ENCODE results near the gene ACP4. TPM values are rescaled to one million over a fixed set of nuclear protein-coding genes. Genes with fewer than 3 reads are reported as not detected.

ACP4 gene
- polyA plus RNA-seq, 1 donor (not counting 4 experiments of a cell fraction or from before 2014, with no cell fraction given): not detected

DNA sequence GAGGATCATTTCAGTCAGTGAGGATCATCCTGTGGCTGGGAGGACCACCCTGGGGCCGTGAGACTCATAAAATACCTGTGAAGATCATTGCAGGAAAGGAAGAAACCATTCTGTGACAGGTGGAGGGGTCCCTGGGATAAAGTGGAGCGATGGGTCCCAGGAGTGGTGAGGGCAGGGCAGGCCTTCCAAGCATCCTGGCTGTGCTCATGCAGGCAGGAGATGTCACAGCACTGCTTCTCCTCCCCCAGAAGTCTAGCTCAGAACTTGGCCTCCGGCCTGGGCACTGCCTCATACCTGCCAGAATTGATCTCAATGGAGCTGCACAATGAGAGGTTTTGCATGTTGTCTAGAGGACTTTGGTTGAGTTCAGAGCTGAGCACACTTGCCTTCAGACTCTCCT, 22.3 kb downstream of the ACP4 start:
- Histone ChIP-seq H3K9me3 (ENCODE audit: control insufficient read depth, low read depth, low read length) (no peaks in the 10 kb centered on the region), H3K9ac (ENCODE audit: control insufficient read depth, extremely low read depth, insufficient read depth, low read length) (no peak overlapping the region), H3K4me1 (ENCODE audit: control insufficient read depth, extremely low read depth, insufficient read depth, low read length) (peaks cover 4% of the 10 kb centered on the region), H4K20me1 (ENCODE audit: control insufficient read depth, extremely low read depth, insufficient read depth, low read length) (no peaks in the 10 kb centered on the region), H3K9me1 (ENCODE audit: control insufficient read depth, extremely low read depth, insufficient read depth, low read length) (no peaks in the 10 kb centered on the region), H3K4me2 (ENCODE audit: control insufficient read depth, extremely low read depth, insufficient read depth, low read depth, low read length) (no peak overlapping the region), H3K4me3 (ENCODE audit: control insufficient read depth in 2 of 3, extremely low read depth in 1 of 3, insufficient read depth in 2 of 3, low read depth in 1 of 3, low read length in 3 of 3) (no peak overlapping the region), H3K27ac (ENCODE audit: control insufficient read depth, insufficient read depth, low read length) (no peak overlapping the region), H3K79me2 (ENCODE audit: control insufficient read depth, insufficient read depth, low read length) (no peaks in the 10 kb centered on the region), H3K27me3 (ENCODE audit: control insufficient read depth, extremely low read depth, insufficient read depth, low read length) (no peaks in the 10 kb centered on the region), H3K36me3 (ENCODE audit: control insufficient read depth in 2 of 2, extremely low read depth in 1 of 2, insufficient read depth in 2 of 2, low read length in 2 of 2) (no peaks in the 10 kb centered on the region), H2AFZ (ENCODE audit: control insufficient read depth, low read length) (no peak overlapping the region)
- FAIRE-seq: no peak
- dilution Hi-C loops (cut with MboI; ENCODE audit: extremely low pct_ligation_motif_present, low sequenced_read_pairs): no loop called here
- DNase-seq (ENCODE audit: low read depth, low spot score): no peak
- TF ChIP-seq, protein P1, sequence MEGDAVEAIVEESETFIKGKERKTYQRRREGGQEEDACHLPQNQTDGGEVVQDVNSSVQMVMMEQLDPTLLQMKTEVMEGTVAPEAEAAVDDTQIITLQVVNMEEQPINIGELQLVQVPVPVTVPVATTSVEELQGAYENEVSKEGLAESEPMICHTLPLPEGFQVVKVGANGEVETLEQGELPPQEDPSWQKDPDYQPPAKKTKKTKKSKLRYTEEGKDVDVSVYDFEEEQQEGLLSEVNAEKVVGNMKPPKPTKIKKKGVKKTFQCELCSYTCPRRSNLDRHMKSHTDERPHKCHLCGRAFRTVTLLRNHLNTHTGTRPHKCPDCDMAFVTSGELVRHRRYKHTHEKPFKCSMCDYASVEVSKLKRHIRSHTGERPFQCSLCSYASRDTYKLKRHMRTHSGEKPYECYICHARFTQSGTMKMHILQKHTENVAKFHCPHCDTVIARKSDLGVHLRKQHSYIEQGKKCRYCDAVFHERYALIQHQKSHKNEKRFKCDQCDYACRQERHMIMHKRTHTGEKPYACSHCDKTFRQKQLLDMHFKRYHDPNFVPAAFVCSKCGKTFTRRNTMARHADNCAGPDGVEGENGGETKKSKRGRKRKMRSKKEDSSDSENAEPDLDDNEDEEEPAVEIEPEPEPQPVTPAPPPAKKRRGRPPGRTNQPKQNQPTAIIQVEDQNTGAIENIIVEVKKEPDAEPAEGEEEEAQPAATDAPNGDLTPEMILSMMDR (optimal IDR thresholded peaks at IDR 0.05 in 1 of 3, IDR thresholded peaks at IDR 0.05 in 1 of 3, conservative IDR thresholded peaks at IDR 0.05 in 1 of 3; ENCODE audit: extremely low read depth in 1 of 3, insufficient read depth in 2 of 3, low read length in 3 of 3): no peak
- no peak for TF ChIP-seq EZH2 (IDR thresholded peaks at IDR 0.05; ENCODE audit: low read length)

DNA sequence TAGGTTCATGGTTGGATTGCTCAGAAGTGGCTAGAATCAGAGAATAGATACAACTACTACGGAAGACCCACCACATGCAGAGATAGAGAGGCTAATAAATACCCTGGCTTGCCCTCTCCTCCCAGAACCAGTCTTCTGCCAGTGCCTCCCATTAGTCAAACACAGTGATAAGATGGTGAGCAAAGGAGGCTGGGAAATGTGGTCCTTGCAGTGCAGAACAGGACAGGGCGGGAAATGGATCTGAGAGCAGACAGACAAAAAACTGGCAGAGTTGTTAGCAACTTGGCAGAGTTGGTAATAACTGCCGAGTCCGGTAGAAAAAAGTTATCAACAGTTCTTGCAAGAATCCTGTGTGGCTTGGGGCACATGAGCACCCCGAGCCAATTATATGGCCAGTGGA, 24.7 kb downstream of the ACP4 start:
- dilution Hi-C loops (cut with MboI; ENCODE audit: extremely low pct_ligation_motif_present, low sequenced_read_pairs): no loop called here
- FAIRE-seq: no peak

More for the DNA sequence above, 24.7 kb downstream of the ACP4 start:
- Histone ChIP-seq H3K4me2 (ENCODE audit: control insufficient read depth, extremely low read depth, insufficient read depth, low read depth, low read length) (no peak overlapping the region), H2AFZ (ENCODE audit: control insufficient read depth, low read length) (no peak overlapping the region), H3K79me2 (ENCODE audit: control insufficient read depth, insufficient read depth, low read length) (no peaks in the 10 kb centered on the region), H3K4me3 (ENCODE audit: control insufficient read depth in 2 of 3, extremely low read depth in 1 of 3, insufficient read depth in 2 of 3, low read depth in 1 of 3, low read length in 3 of 3) (no peak overlapping the region), H3K9ac (ENCODE audit: control insufficient read depth, extremely low read depth, insufficient read depth, low read length) (no peak overlapping the region), H3K4me1 (ENCODE audit: control insufficient read depth, extremely low read depth, insufficient read depth, low read length) (peaks cover 6% of the 10 kb centered on the region), H3K27ac (ENCODE audit: control insufficient read depth, insufficient read depth, low read length) (no peak overlapping the region), H3K9me1 (ENCODE audit: control insufficient read depth, extremely low read depth, insufficient read depth, low read length) (no peaks in the 10 kb centered on the region), H3K27me3 (ENCODE audit: control insufficient read depth, extremely low read depth, insufficient read depth, low read length) (peaks cover 9% of the 10 kb centered on the region), H4K20me1 (ENCODE audit: control insufficient read depth, extremely low read depth, insufficient read depth, low read length) (no peaks in the 10 kb centered on the region), H3K9me3 (ENCODE audit: control insufficient read depth, low read depth, low read length) (no peaks in the 10 kb centered on the region), H3K36me3 (ENCODE audit: control insufficient read depth in 2 of 2, extremely low read depth in 1 of 2, insufficient read depth in 2 of 2, low read length in 2 of 2) (no peaks in the 10 kb centered on the region)
- TF ChIP-seq, protein P1 (optimal IDR thresholded peaks at IDR 0.05 in 1 of 3, IDR thresholded peaks at IDR 0.05 in 1 of 3, conservative IDR thresholded peaks at IDR 0.05 in 1 of 3; ENCODE audit: extremely low read depth in 1 of 3, insufficient read depth in 2 of 3, low read length in 3 of 3): no peak
- no peak for TF ChIP-seq EZH2 (IDR thresholded peaks at IDR 0.05; ENCODE audit: low read length)
- DNase-seq (ENCODE audit: low read depth, low spot score): no peak

All from keratinocyte (primary cell).